ENCODE results near the gene TRAF2. TPM values are rescaled to one million over a fixed set of nuclear protein-coding genes. Genes with fewer than 3 reads are reported as not detected.
"Not testable (repeated sequence)": the region's sequence is repeated elsewhere in the genome, so short reads cannot be mapped to it uniquely, and the experiment has no call there.

Gene TRAF2
- total and polyA plus RNA-seq, 2 of the 13 experiments (the other 11 are each of a cell fraction or from before 2014, with no cell fraction given), result 12.4 to 13.6 TPM

GRCh38 chr9:136841646-136842379, 44.5 kb upstream of the TRAF2 start (continued):
- TF ChIP-seq, protein P1, sequence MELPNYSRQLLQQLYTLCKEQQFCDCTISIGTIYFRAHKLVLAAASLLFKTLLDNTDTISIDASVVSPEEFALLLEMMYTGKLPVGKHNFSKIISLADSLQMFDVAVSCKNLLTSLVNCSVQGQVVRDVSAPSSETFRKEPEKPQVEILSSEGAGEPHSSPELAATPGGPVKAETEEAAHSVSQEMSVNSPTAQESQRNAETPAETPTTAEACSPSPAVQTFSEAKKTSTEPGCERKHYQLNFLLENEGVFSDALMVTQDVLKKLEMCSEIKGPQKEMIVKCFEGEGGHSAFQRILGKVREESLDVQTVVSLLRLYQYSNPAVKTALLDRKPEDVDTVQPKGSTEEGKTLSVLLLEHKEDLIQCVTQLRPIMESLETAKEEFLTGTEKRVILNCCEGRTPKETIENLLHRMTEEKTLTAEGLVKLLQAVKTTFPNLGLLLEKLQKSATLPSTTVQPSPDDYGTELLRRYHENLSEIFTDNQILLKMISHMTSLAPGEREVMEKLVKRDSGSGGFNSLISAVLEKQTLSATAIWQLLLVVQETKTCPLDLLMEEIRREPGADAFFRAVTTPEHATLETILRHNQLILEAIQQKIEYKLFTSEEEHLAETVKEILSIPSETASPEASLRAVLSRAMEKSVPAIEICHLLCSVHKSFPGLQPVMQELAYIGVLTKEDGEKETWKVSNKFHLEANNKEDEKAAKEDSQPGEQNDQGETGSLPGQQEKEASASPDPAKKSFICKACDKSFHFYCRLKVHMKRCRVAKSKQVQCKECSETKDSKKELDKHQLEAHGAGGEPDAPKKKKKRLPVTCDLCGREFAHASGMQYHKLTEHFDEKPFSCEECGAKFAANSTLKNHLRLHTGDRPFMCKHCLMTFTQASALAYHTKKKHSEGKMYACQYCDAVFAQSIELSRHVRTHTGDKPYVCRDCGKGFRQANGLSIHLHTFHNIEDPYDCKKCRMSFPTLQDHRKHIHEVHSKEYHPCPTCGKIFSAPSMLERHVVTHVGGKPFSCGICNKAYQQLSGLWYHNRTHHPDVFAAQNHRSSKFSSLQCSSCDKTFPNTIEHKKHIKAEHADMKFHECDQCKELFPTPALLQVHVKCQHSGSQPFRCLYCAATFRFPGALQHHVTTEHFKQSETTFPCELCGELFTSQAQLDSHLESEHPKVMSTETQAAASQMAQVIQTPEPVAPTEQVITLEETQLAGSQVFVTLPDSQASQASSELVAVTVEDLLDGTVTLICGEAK (IDR thresholded peaks at IDR 0.05), result not testable (repeated sequence)
- TF ChIP-seq, protein P1 (CRISPR knock-in tag; IDR thresholded peaks at IDR 0.05), result 0 out of 2 replicates have a peak, but pooled peaks have one; percentile 22
- TF ChIP-seq ZNF567 (CRISPR knock-in tag; IDR thresholded peaks at IDR 0.05; ENCODE audit: borderline replicate concordance) (peak; percentile 33; the same call in 1 of the 2 replicates), POLR2G (IDR thresholded peaks at IDR 0.05; ENCODE audit: low read depth, low read length) (peak; percentile 66; the same call in 1 of the 2 replicates), TBX2 (CRISPR knock-in tag; IDR thresholded peaks at IDR 0.05; ENCODE audit: borderline replicate concordance) (peak; percentile 17; the same call in 1 of the 2 replicates), SIN3A (IDR thresholded peaks at IDR 0.05; ENCODE audit: borderline replicate concordance, low read depth, low read length) (0 out of 2 replicates have a peak, but pooled peaks have one; percentile 1)
- TF ChIP-seq, protein P2, sequence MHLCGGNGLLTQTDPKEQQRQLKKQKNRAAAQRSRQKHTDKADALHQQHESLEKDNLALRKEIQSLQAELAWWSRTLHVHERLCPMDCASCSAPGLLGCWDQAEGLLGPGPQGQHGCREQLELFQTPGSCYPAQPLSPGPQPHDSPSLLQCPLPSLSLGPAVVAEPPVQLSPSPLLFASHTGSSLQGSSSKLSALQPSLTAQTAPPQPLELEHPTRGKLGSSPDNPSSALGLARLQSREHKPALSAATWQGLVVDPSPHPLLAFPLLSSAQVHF (CRISPR knock-in tag; IDR thresholded peaks at IDR 0.05), result 0 out of 2 replicates have a peak, but pooled peaks have one; percentile 16
- TF ChIP-seq, protein P3, sequence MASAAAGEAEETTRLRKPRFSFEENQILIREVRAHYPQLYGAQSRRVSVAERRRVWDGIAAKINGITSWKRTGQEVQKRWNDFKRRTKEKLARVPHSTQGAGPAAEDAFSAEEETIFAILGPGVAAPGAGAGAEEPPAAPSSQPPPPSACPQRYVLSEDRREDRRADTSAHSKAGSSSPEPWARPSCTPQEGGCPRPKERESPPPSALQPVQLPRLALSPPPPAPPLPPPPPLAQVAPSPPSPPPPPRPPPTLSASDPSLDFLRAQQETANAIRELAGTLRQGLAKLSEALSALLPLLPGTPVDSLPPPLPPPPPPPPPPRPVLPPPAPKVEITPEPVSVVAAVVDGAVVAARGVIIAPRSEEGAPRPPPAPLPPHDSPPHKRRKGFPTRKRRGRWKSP (CRISPR knock-in tag; IDR thresholded peaks at IDR 0.05), result 0 out of 2 replicates have a peak, but pooled peaks have one; percentile 14
